MCF 10A (cell line): ENCODE measurements around the gene RELCH. TPM values are rescaled to one million over a fixed set of nuclear protein-coding genes. Genes with fewer than 3 reads are reported as not detected.

ENCODE experiments used
- BruUV-seq: library from RNA; stranded (reverse); fragments of 400-500 nt; replicated peaks from 2 replicates; lab custom pipeline; 2021; lab: Mats Ljungman, UMichigan
- CTCF ChIA-PET: fragments of 300-600 bp; sonication (Branson Sonifier 250); formaldehyde crosslinking; extraction: SDS; loops from one replicate; lab custom pipeline; 2021; ENCODE audit warnings: antibody characterized with exemption, inconsistent platforms; lab: Yijun Ruan, JAX
- POLR2A ChIA-PET: fragments of 300-600, 350-650 bp; sonication (Branson Sonifier 250); formaldehyde crosslinking; extraction: SDS; loops from one replicate; lab custom pipeline; 2020; ENCODE audit warnings: antibody characterized with exemption, inconsistent platforms; lab: Yijun Ruan, JAX
- DNase-seq: peaks from one replicate; pipeline ENCODE4 v3.0.0-alpha.2; 2018; ENCODE audit not compliant: unreplicated experiment
- H3K27ac Mint-ChIP-seq: one replicate; pipeline ENCODE4 v1.8.0; 2022; ENCODE audit warnings: mild to moderate bottlenecking, low read depth, mixed read lengths; ENCODE audit not compliant: unreplicated experiment
- H3K27me3 Mint-ChIP-seq: one replicate; pipeline ENCODE4 v1.8.0; 2022; ENCODE audit warnings: mixed read lengths; ENCODE audit not compliant: insufficient read depth, unreplicated experiment
- H3K36me3 Mint-ChIP-seq: one replicate; pipeline ENCODE4 v1.8.0; 2022; ENCODE audit warnings: mild to moderate bottlenecking, moderate library complexity, mixed read lengths; ENCODE audit not compliant: insufficient read depth, unreplicated experiment
- H3K4me1 Mint-ChIP-seq: one replicate; pipeline ENCODE4 v1.8.0; 2022; ENCODE audit warnings: mixed read lengths; ENCODE audit not compliant: insufficient read depth, unreplicated experiment
- H3K4me3 Mint-ChIP-seq: one replicate; pipeline ENCODE4 v1.8.0; 2022; ENCODE audit warnings: mild to moderate bottlenecking, moderate library complexity, mixed read lengths; ENCODE audit not compliant: unreplicated experiment
- H3K9me3 Mint-ChIP-seq: one replicate; pipeline ENCODE4 v1.8.0; 2022; ENCODE audit warnings: mixed read lengths; ENCODE audit not compliant: unreplicated experiment
- intact Hi-C: fragments of 100-400 bp; cut with micrococcal nuclease; formaldehyde crosslinking; loops from 2 replicates; pipeline ENCODE4 v1.14.1; 2022
- total RNA-seq: library from RNA; stranded (reverse); gene quantifications from 2 replicates; pipeline ENCODE4 v1.2.3, GENCODE V29; 2022
- TF ChIP-seq, protein P1 (sequence below): fragments of 200-600 bp; IDR thresholded peaks from one replicate; pipeline ENCODE4 v1.8.0; 2022; ENCODE audit warnings: antibody characterized with exemption, mild to moderate bottlenecking; ENCODE audit not compliant: unreplicated experiment

The RELCH gene
- total RNA-seq, 1 experiment from 2014 or later: 24.7 TPM

DNA sequence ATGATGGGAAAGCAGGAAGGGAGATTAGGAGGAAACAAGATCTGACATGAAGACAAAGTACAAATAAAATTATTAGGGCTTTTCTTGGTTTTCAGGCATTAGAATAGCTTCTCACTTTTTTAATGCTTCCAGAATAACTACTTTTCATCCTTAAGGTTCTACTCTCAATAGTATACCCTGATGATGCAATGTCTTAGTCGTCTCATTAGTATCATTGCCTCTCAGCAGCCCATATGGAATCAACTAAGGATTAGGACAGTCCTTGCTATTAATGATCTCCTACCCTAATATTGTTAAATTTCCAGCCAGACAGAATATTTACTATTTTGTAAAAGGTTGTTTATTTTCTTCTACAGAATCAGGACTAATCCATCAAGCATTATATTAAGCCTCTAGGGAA, 55.9 kb downstream of the RELCH start:
- ChIA-PET CTCF (interaction anchor here (0.6 to 1.7 kb wide), 3 partner anchors 55 to 60 kb away, joined by 3 read pairs; no protein-coding TSS in a partner anchor), POLR2A (interaction anchor here (1.0 to 1.3 kb wide), 3 partner anchors 9 to 56 kb away, joined by 3 read pairs; partner anchors contain the start of genes PIGN and RELCH)
- H3K4me1 Mint-ChIP-seq: peaks cover 5% of the 10 kb centered on the region
- no peak overlapping the region for H3K27ac Mint-ChIP-seq
- H3K36me3 Mint-ChIP-seq: peaks cover 9% of the 10 kb centered on the region
- TF ChIP-seq, protein P1, sequence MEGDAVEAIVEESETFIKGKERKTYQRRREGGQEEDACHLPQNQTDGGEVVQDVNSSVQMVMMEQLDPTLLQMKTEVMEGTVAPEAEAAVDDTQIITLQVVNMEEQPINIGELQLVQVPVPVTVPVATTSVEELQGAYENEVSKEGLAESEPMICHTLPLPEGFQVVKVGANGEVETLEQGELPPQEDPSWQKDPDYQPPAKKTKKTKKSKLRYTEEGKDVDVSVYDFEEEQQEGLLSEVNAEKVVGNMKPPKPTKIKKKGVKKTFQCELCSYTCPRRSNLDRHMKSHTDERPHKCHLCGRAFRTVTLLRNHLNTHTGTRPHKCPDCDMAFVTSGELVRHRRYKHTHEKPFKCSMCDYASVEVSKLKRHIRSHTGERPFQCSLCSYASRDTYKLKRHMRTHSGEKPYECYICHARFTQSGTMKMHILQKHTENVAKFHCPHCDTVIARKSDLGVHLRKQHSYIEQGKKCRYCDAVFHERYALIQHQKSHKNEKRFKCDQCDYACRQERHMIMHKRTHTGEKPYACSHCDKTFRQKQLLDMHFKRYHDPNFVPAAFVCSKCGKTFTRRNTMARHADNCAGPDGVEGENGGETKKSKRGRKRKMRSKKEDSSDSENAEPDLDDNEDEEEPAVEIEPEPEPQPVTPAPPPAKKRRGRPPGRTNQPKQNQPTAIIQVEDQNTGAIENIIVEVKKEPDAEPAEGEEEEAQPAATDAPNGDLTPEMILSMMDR: no peak
- H3K27me3 Mint-ChIP-seq: no peaks in the 10 kb centered on the region
- intact Hi-C loops: no loop called here
- H3K4me3 Mint-ChIP-seq: no peak overlapping the region
- no peaks in the 10 kb centered on the region for H3K9me3 Mint-ChIP-seq
- no peak for DNase-seq
- BruUV-seq: no TSS peak

DNA sequence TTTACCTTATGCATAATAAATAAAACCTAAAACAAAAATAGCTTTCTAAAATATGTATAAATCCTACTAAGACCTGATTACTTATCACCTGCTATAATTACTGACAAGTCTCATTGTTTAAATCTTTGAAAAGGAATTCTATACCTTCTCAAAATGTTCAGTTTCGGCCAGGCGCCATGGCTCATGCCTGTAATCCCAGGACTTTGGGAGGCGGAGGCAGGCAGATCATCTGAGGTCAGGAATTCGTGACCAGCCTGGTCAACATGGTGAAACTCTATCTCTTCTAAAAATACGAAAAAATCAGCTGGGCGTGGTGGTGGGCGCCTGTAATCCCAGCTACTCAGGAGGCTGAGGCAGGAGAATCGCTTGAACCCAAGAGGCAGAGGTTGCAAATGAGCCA, 58.1 kb downstream of the RELCH start:
- Mint-ChIP-seq H3K4me3 (no peak overlapping the region), H3K36me3 (peaks cover 9% of the 10 kb centered on the region), H3K27me3 (no peaks in the 10 kb centered on the region), H3K27ac (no peak overlapping the region), H3K4me1 (peaks cover 5% of the 10 kb centered on the region), H3K9me3 (no peaks in the 10 kb centered on the region)
- BruUV-seq: no TSS peak
- ChIA-PET POLR2A (interaction anchor here (0.7 to 6.1 kb wide), 4 partner anchors 8 to 297 kb away, joined by 3 to 122 read pairs (median 4); partner anchors contain the start of genes PIGN and RELCH), CTCF (interaction anchor here (0.6 to 2.5 kb wide), 4 partner anchors 45 to 62 kb away, joined by 3 to 8 read pairs (median 3); no protein-coding TSS in a partner anchor)
- TF ChIP-seq, protein P1: no peak
- no peak for DNase-seq
- intact Hi-C loops: no loop called here

- Mint-ChIP-seq H3K27me3 (no peaks in the 10 kb centered on the region), H3K9me3 (no peaks in the 10 kb centered on the region), H3K4me3 (no peak overlapping the region), H3K27ac (no peak overlapping the region), H3K4me1 (peaks cover 5% of the 10 kb centered on the region), H3K36me3 (peaks cover 9% of the 10 kb centered on the region)
- TF ChIP-seq, protein P1: no peak
- ChIA-PET CTCF (interaction anchor here (0.7 to 2.5 kb wide), 3 partner anchors 10 to 62 kb away, joined by 3 to 8 read pairs (median 3); no protein-coding TSS in a partner anchor), POLR2A (interaction anchor here (0.6 to 6.1 kb wide), 4 partner anchors 9 to 62 kb away, joined by 3 to 122 read pairs (median 3); partner anchors contain the start of genes PIGN and RELCH)
- intact Hi-C loops: no loop called here
- no TSS peak for BruUV-seq
- DNase-seq: no peak
These were observed 58.6 kb downstream of the RELCH start for GRCh38 chr18:62245699-62246098.

DNA sequence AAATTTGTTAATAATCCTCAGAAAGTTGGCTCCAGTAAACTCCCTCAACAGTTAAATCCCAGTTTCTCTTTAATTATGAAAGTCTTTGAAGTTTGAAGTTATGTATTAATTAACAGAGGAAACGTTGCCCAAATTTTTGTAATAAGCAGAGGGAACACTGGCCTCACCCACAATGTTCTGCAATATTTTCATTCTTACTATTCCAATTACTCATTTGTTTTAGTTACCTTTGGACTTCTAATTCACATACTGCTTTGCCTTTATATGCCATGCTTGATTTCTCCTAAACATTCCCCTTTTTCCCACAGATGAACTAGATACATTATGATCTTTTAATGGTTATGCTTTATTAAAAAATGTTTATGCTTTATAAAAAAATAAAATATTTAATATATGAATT, 61.3 kb downstream of the RELCH start:
- Mint-ChIP-seq H3K27ac (no peak overlapping the region), H3K36me3 (peaks cover 21% of the 10 kb centered on the region), H3K27me3 (no peaks in the 10 kb centered on the region), H3K4me3 (no peak overlapping the region), H3K9me3 (no peaks in the 10 kb centered on the region), H3K4me1 (no peaks in the 10 kb centered on the region)
- ChIA-PET POLR2A (interaction anchor here (1.0 to 6.1 kb wide), 5 partner anchors 20 to 65 kb away, joined by 3 to 122 read pairs (median 7); partner anchors contain the start of genes PIGN and RELCH), CTCF (interaction anchor here (0.6 to 4.7 kb wide), 14 partner anchors 8 to 340 kb away, joined by 3 to 105 read pairs (median 6); partner anchors contain the start of genes PIGN and RELCH)
- no peak for DNase-seq
- TF ChIP-seq, protein P1: no peak
- no TSS peak for BruUV-seq
- intact Hi-C loops: no loop called here
